Measurements from ENCODE around the gene RCAN3.

DNA sequence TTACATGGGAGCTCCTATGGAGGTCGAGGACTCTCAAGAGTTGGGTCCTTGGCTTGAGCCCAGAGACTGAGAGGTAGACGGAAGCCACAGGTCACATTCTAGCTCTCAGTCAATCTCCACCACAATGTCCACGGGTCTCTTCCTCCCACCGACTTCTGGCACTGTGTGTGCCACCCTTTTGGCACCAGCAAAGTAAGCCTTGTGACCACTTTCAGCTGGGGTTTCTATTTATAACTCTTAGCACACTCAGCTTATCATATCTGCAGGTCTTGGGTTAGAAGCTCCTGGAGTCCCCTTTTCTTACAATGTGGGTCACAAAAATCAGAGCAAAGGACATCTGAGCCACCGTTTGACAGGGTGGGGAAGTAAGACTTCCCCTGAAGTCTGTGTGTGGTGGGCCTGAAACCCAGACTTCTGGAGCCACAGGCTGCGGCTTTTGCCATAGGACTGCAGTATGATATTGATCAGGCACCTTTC lies 81.6 kb downstream of the RCAN3 start:
- TF ChIP-seq, protein P1, sequence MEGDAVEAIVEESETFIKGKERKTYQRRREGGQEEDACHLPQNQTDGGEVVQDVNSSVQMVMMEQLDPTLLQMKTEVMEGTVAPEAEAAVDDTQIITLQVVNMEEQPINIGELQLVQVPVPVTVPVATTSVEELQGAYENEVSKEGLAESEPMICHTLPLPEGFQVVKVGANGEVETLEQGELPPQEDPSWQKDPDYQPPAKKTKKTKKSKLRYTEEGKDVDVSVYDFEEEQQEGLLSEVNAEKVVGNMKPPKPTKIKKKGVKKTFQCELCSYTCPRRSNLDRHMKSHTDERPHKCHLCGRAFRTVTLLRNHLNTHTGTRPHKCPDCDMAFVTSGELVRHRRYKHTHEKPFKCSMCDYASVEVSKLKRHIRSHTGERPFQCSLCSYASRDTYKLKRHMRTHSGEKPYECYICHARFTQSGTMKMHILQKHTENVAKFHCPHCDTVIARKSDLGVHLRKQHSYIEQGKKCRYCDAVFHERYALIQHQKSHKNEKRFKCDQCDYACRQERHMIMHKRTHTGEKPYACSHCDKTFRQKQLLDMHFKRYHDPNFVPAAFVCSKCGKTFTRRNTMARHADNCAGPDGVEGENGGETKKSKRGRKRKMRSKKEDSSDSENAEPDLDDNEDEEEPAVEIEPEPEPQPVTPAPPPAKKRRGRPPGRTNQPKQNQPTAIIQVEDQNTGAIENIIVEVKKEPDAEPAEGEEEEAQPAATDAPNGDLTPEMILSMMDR (IDR thresholded peaks at IDR 0.05; ENCODE audit: borderline replicate concordance, extremely low read depth, low read length, poor library complexity, severe bottlenecking): no peak
- TF ChIP-seq EZH2 (IDR thresholded peaks at IDR 0.05; ENCODE audit: borderline replicate concordance, low read depth, low read length, severe bottlenecking): no peak

Measured in DND-41 (cell line).